ENCODE results near the gene RPL19.

RPL19 gene

DNA sequence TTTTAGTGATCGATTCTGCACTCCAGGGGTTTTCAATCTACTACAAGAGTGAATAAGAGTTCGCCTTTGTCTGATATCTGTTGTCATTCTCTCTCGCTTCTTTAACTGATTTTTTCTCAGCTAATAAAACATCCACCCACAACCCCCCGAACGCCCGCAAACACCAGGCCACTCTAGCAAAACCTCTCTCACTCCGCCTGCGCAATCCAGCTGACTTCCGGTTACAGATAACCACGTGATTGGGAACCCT, 338 bp upstream of the RPL19 start:
- DNase-seq: peak; percentile 98

DNA sequence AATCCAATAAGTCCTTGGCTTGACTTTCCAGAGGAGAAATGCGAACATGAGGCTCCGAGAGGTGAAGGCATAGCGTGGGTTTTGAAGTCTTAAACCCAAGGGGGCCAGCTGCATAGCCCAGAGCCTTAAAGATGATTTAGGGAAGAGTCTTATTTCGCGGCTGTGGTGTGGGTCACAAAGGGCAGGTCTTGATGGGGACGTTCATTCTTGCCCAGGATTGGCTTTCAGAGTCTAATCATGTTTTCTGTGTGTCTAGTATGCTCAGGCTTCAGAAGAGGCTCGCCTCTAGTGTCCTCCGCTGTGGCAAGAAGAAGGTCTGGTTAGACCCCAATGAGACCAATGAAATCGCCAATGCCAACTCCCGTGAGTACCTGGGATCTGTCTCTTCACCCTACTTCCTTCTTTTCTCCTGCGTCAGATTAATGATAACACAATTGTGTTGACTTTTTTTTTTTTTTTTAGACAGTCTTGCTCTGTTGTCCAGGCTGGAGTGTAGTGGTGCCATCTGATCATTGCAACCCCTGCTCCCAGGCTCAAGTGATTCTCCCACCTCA, 951 bp downstream of the RPL19 start:
- DNase-seq: no peak

DNA sequence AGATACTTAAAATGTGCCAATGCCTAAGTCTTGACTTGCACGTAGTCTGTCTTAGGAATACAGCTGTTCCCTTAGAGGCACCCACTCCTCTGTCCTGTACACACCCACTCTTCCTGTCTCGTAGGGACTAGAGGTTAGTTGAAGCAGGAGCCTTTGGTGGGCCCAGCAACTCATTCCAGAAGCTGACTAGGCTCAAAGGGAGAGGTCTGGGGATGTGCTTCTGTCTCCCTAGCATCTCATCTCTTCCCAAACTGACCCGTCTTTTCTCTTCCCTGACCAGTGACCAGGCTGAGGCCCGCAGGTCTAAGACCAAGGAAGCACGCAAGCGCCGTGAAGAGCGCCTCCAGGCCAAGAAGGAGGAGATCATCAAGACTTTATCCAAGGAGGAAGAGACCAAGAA, 4.2 kb downstream of the RPL19 start:
- no peak for DNase-seq

DNA sequence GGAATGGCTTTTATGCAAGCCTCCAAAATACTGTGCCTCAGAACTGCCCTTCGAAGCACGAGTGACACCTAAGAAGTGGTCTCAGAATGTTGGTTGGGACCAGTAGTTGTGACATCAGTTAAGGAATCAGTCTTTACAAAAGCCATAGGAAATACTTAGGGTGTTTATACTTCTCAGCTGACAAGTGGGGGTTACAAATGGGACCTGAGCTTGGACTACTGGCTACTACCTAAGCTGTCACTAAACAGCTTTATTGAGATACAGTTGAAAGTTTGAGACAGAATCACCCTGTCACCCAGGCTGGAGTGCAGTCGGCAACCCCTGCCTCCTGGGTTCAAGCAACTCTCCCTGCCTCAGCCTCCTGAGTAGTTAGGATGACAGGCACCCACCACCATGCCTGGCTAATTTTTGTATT, 5.0 kb downstream of the RPL19 start:
- DNase-seq: no peak

DNA sequence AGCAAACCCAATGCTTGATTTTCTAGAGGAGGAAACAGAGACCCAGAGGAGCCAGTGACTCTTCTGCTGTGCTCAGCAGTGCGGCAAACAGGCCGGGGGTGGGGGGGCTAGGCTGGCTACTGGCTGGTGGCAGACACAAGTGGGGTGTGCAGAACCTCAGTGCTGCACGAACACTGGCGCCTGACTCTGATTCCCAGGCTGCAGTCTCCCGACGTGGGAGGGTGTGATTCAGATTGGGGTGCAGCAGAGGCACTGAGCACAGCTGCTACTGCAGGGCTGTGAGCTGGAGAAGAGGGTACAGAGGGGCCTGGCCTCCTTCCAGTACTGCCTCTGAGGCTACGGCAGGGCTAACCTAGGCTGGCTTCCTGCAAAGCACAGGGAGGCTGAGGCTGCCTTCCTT, 8.1 kb downstream of the RPL19 start:
- DNase-seq: peak; percentile 53

DNA sequence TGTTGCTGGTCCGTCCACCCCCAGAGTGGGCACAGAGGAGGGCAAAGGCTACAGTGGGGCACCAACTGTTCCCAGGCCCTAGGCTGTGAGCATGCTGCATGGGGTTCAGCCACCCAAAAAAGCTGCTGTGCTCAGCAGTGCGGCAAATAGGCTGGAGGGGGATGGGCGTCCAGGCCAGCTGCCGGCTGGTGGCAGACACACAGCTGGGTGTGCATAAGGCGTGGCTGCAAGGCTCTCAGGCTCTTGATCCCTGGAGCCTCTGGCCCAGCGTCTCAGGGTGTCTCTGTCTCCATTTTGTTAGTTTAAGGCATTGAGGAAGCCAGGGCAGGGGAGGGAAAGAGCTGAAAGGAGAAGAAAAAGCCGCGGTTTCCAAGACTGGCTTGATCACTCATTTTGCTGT, 8.8 kb downstream of the RPL19 start:
- peak; percentile 94 for DNase-seq

DNA sequence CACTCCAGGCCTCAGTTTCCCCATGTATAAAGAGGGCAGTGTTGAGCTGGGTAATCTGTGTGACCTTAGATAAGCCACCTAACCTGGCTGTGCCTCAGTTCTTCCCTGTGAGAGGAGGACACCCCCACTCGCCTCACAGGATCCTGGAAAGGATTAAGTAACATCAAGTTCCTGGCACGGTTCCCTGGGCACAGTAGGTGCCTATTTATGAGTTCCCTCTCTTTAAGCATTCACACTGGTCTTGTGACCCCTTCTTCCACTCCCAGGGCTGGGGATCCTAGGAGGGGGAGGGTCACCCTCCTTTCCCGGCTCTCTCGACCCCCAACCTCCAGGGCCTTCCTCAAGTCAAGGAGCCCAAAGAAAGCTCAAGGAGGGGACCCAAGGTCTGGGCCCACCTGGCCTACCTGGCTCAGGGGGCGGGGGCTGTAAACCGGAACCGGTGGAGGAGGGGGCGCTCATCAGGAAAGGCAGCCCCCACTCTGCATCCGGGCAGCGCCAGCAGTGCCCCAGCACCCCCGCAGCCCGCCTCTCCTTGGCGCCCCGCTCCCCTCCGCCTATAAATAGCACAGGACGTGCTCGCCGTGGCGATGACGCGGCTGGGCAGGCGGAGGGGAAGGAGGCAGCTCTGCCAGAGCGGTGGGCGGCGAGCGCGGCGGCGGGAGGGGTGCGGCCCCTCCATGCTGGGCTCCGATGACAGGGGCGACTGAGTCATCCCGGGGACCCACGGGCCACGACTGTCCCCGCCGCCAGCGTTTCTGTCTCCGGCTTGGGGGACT, 9.4 kb downstream of the RPL19 start:
- peak; percentile 95 for DNase-seq

DNA sequence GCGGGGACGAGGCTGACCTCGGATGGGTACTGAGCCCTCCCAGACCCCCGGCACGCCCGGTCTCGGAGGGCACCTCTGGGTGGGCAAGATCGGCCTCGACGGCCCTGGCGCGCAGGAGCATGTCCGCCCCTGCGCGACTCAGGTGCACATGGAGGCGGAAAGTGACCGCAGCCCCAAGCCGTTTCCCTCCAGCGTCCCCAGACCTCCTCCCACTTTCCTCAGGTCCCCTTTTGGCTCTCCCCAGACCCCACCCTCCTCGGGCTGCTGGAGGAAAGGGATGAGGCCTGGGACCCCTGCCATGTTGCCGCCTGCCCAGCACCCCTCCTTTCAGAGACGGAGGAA, 10.0 kb downstream of the RPL19 start:
- no peak for DNase-seq

DNA sequence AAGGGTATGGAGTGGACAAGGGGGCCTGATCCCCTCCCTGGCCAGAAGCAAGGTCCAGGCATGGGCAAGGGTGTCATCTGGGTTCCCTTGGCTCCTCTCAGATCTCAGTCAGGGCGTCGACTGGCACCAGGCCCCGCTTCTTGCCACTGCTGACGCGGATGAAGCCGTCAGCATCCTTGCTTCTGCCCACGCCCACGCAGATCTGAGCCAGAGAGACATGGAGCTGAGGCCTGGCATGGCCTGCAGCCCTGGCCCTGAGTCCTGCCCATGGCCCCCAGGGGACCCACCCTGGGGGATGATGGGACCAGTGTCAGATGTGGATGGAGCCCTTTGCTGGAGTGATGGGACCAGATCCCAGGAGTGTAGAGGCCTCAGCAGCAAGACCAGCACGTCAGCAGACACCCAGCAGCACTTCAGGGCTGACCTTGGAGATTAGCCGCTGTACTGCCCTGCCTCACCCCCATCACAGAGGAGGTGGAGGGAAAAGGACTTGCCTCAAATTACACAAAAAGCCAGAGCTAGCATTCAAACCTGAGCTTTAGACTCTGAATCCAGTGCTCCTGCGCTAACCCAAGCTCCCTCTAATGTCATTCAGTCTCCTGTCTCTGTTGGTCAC, 12.2 kb downstream of the RPL19 start:
- no peak for DNase-seq

DNA sequence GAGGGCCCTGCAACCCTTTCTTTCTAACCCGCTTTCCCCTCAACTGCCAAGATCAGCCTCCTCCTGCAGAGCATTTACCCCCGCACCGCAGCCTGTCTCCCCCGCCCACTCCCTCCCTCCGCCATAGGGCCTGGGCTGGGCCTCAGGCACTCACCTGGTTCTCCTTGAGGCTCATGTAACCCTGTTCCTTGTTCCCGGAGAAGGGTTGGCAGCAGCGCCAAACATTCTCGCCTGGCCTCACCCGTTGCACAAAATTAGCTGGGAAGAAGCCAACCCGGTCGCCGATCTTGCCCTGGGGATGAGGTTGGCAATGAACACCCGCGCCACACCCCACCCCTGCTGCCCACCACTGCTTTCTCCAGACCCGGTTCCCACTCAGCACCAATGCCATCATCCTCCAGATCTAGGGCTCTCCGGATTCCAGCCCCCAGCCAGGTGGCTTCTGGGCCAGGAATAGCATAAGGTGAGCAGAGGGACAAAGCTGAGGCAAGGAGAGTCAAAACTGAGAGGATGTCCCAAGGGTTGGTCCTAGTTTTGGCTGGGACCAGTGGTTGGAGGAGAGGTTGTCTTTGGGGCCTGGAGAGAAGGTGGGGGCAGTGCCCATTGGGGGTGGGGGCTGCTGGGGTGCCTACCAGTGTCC, 12.9 kb downstream of the RPL19 start:
- DNase-seq: peak; percentile 43

DNA sequence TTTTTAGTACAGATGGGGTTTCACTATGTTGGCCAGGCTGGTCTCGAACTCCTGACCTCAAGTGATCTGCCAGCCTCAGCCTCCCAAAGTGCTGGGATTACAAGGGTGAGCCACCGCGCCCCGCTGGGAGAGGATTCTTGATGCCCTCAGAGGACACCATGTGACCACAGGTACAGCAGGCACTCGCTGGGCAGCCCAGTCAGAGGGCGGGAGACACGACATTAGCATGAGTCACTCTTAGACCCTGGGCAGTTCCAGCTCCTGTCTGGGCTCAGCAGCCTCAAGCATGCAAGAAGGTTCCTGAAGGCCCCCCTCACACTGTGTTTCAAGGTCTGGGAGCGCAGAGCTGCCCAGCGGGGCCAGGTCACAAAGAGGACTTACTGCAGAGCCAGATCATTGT, 13.8 kb downstream of the RPL19 start:
- no peak for DNase-seq

DNA sequence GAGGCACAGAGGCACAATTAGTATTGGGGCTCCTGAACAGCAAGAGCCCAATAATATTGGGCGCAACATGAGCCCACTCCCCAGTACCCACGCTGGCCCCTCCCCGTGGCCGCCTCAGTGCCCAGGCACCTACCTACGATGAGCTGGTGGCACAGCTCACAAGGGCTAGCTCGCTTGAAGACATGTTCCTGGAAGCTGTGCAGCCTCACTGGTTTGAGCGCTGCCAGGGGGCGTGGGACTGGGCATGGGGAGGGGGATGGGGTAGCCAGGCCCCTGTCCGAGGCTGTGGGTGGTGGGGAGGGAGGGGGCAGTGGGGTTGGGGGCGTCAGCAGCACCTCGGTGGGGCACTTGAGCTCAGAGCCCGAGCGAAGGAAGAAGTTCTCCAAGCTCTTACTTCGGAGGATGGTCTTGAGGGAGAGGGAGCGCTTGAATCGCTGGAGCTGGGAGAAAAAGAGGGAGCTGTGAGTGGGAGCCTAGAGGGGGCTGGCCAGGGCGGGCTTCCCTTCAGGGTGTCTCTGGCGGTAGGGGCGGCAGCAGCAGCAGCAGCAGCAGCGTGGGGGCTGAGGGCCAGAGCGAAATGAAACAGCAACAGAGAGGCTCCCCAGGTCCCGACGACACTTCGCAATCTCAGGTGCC, 17.8 kb downstream of the RPL19 start:
- DNase-seq: no peak

DNA sequence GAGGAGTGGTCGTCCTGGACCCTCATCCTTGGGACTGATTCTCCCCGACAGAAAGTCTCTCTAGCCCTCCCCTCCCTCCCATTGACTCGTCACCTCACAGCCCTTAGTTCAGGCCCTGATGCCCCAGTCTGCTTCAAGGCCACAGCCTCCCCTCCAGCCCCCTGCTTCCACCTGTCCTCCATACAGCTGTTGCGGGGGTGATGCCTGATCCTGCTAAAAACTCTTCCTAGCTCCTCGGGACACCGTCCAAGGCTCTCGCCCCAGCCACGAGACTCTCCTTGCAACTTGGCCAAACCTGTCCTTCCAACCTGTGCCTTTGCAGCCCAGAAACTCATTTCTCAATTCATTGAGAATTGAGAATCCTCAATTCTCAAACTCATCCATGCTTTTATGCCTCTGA, 18.8 kb downstream of the RPL19 start:
- DNase-seq: no peak

DNA sequence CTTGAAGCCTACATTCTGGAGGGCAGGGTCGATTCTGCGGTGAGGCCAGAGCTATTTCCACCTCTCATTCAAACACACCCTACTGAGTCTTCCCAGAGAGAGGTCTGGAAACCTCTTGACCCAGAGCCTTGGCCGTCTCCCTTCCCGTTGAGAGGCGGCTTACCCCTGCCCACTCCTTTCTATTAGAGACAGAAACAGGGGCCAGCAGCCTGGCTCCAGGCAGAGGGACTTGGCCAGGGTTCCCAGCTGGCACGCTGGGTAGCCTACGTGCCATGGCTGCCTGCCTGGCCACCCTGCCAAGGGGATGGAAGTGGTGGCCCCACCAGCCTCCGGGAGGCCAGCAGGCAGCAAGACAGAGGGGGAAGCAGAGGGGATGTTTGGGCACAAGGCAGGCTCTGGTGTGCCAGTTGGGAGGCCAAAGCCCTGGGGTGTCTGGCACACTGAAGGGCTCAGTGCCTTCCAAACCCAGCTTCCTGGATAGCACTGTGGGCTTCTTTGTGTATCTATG, 19.6 kb downstream of the RPL19 start:
- DNase-seq: no peak

DNA sequence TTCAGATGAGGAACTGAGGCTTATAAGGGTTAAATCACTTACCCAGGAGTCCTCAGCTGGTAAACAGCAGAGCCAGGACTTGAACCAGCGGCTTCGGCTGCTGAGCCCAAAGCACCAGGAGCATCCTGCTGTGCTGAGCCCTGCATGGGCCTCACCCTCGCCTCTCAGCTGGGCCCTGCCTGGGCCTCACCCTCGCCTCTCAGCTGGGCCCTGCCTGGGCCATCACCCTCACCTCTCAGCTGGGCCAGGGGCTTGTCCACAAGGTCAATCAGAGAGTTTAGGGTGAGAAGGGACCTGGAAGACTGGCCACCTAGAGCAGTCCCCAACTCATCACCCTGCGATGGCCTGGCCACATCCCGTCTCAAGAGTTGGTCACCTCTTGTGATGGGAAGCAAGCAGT, 21.5 kb downstream of the RPL19 start:
- DNase-seq: no peak

DNA sequence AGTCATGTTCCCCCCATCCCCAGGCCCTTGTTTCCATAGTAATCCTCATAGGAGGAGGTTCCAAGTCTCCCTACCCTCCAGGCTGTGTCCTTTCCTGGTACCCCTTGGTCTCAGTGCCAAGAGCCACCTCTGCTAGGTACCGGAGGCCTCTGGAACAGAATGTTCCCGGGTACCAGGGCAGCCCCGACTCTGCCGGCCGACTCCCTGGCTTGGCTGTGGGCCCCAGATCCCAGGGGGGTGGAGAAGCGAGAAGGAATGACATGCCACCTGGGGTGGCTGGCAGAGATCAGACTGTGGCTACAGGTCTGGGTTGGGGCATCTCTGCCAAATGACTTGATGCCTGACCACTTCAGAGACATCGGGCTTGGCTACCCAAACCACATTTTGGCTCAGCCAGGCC, 22.1 kb downstream of the RPL19 start:
- DNase-seq: no peak

DNA sequence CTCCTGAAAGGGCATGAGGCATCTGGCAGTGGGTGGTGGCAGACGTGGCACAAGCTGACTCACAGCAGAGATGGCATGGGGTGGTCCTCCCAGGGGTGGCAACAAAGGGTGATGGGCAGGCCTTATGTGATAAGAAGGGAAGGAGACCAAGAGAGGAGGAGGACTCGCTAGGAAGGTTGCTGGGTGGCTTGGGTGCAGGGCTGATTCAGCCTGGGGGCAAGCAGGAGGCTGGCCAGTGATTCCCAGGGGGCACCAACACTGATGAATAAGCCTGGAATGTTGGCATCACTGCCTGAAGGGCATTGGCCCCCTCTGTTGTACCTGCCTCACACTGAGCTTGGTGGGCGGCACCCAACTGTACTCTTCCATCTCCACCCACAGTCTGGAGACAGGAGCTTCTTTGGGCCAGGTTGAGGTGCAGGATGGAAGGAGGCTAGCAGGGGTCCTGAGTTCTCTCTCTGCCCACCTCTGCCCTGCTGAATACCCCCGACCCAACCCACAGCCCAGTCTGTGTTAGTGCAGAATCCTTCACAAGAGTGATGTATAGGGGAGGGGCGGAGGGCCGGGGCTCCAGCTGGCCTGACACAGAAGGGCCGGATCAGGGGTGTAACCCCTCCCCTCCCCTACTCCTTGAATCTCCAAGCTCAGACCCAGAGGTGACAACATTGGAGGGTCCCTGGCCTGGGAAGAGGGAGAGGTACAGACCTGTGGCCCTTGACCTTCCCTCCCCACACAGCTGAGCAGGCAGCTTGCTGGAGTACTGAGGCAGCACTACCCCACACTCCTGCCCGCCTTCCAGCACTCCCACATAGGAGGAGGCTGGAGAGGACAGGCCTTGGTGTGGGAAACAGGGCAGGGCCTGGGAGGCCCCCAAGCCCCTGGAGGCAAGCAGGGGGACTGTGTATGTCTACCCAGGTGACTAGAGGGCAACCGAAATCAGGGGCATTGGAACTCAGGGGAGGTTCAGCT, 23.1 kb downstream of the RPL19 start:
- DNase-seq: peak; percentile 60

DNA sequence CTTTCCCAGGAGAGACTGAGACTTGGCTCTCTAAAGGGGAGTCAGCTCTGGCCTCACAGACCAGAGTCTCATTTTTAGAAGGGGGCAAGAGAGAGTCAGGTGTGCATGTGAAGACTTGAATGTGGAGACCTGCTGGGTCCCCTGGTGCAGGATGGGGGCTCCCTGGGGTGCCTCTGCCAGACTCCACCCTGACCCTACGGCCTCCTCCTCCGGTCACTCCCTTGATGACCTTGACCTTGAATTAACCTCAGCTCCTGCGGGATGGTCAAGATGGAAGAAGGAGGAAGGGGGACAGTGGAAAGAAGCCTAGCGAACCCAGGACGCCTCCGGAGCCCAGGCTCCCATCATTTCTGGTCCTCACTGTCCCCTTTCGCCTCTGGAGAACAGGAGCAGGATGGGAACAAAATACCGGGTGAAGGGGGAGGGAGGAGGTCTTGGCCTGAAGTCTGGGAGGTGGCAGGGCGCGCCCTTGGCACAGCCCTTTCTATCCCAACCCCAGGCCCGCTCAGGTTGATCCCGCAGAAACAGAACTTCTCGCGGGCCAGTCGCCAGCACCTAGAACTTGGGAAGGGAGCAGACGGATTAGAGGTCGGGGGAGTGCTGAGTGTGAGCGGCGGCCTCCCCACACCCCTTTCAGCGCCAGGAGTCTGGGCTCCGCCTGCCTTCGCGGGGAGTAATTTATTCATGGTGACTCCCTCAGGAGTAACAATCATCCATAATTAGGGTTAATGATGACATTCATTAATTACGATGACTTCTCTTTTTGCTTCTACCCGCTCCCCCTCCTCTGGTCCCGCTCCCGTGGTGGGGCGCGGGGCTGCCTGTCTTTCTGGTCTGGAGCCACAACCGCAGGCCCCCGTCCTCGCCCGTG, 24.1 kb downstream of the RPL19 start:
- peak; percentile 80 for DNase-seq

DNA sequence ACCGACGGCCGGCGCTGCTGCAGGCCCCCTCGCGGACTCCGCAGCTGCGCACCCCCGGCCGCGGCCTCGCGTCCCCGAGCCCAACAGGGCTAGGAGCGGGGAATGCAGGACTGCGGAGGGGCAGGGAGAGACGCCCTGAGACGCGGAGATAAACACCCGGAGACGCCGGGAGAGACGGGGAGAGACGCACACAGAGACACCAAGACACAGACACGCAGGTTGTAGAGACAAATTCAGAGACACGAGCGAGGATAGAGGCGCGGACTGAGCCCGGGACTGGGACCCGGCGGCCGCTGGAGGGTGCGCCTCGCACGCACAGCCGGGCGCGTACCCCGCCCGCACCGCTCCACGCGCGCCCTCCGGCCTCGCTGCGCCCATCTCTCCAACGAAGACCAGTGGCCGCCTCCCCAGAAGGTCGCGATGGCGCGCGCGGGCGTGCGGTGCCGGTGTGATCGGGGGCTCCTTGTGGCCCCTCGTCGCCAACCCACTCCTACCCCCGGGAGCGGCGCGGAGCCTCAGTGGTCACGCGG, 24.8 kb downstream of the RPL19 start:
- DNase-seq: peak; percentile 63

DNA sequence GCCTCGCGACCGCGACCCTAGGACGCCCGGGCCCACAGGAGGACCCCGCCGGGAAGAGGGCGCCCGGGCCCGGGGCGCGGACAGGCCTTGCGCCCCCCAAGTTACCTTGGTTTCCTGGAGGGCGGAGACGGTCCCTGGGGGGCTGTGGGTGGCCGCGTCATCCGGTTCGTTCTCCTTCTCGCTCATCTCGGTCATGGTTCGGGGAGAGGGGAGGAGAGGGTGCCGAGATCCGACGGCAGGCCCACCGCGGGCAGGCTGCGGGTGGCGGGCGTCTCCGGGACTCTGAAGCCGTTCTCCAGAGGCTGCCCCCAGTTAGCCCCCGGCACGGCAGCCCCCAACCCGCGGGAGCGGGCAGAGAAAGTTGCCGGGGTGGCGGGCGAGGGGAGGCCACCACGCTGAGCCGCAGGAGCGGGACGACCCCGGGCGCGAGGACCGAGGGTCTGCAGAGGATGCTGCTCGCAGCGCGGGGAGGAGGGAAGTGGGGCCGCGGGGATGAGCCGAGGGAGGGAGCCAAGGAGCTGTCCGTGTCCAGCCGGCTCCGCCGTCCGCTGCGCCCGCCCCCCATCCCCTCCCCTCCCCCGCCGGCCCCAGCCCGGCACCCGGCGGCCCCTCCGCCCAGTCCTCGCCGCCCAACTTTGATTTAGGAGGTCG, 25.4 kb downstream of the RPL19 start, which contains the start of gene STAC2:
TSS of gene STAC2 (minus strand) at position 638 of the 651 bp plus-strand sequence. CDS start at position 195, 443 bp downstream.
- peak; percentile 54 for DNase-seq
